HepG2 (cell line): ENCODE data around the gene TATDN3. TPM values are rescaled to one million over a fixed set of nuclear protein-coding genes. Genes with fewer than 3 reads are reported as not detected.

ENCODE experiments used
- ATAC-seq: fragments of 200-7000 bp; cut with Tn5 transposase; 3 replicates; pipeline ENCODE4 v1.9.1; 2020; ENCODE audit warnings: mild to moderate bottlenecking, moderate library complexity
- BruUV-seq: library from RNA; stranded (reverse); fragments of 400-500 nt; replicated peaks from 2 replicates; lab custom pipeline; 2021; lab: Mats Ljungman, UMichigan
- CTCF ChIA-PET: fragments of 300-600 bp; formaldehyde crosslinking; extraction: SDS; loops from one replicate; lab custom pipeline; 2021; ENCODE audit warnings: low total read pairs, inconsistent platforms, low intra/inter-chr PET ratio; lab: Yijun Ruan, JAX
- POLR2A ChIA-PET: fragments of 350-600 bp; sonication (Branson Sonifier 250); formaldehyde crosslinking; loops from one replicate; lab custom pipeline; 2020; ENCODE audit warnings: antibody characterized with exemption, inconsistent platforms; lab: Yijun Ruan, JAX
- DNase-seq: peaks from one replicate; pipeline ENCODE4 v3.0.0-alpha.2; 2015; ENCODE audit warnings: low spot score
- FAIRE-seq: peaks from 3 replicates; lab custom pipeline; 2011; peaks lifted over from hg19 to GRCh38; lab: Jason Lieb, UNC
- H2AFZ ChIP-seq: one replicate; pipeline ENCODE4 v1.6.1; 2011; ENCODE audit warnings: low read length, inconsistent platforms
- H3K27ac ChIP-seq: fragments of 300-600 bp; 3 replicates; pipeline ENCODE4 v1.8.0; 2011; ENCODE audit warnings: mixed run types, mild to moderate bottlenecking, mixed read lengths, low read length, inconsistent platforms; ENCODE audit not compliant: insufficient read depth; ENCODE audit errors: extremely low read length
- H3K27me3 ChIP-seq, 2 experiments: fragments of 200-600 bp in 1 of 2; 2 replicates in 1 of 2; 3 replicates in 1 of 2; pipeline versions ENCODE4 v1.6.0 to v1.8.0; 2011; ENCODE audit warnings: low read length in 2 of 2, mild to moderate bottlenecking in 2 of 2, moderate library complexity in 2 of 2, inconsistent platforms in 1 of 2; ENCODE audit not compliant: insufficient read depth in 2 of 2, control insufficient read depth in 1 of 2
- H3K36me3 ChIP-seq, 2 experiments: fragments of 200-600 bp in 1 of 2; replicated peaks in 1 of 2; 2 replicates in 1 of 2; 3 replicates in 1 of 2; pipeline versions ENCODE4 v1.5.1 to v1.8.0; 2011; ENCODE audit warnings: low read length in 2 of 2, inconsistent platforms in 1 of 2; ENCODE audit not compliant: insufficient read depth in 2 of 2, control insufficient read depth in 1 of 2
- H3K4me1 ChIP-seq: 2 replicates; pipeline ENCODE4 v1.5.1; 2012; ENCODE audit warnings: low read length, inconsistent platforms; ENCODE audit not compliant: insufficient read depth
- H3K4me2 ChIP-seq: 2 replicates; pipeline ENCODE4 v1.6.0; 2011; ENCODE audit warnings: low read depth, low read length, inconsistent platforms
- H3K4me3 ChIP-seq, 3 experiments: fragments of 200-600 bp in 1 of 3; sonication (generic), shearing (Covaris generic) in 1 of 3; replicated peaks in 1 of 3; 2 replicates each; pipeline ENCODE4 v1.5.1; 2011 to 2016; ENCODE audit warnings: low read length in 3 of 3, inconsistent platforms in 2 of 3, low read depth in 2 of 3, mild to moderate bottlenecking in 2 of 3, control low read depth in 1 of 3, mixed read lengths in 1 of 3; ENCODE audit not compliant: insufficient read depth in 1 of 3
- H3K79me2 ChIP-seq: one replicate; pipeline ENCODE4 v1.6.1; 2011; ENCODE audit warnings: low read length, inconsistent platforms; ENCODE audit not compliant: insufficient read depth
- H3K9ac ChIP-seq: 2 replicates; pipeline ENCODE4 v1.6.0; 2011; ENCODE audit warnings: mild to moderate bottlenecking, low read depth, low read length, inconsistent platforms; ENCODE audit not compliant: insufficient read depth
- H3K9me3 ChIP-seq: 2 replicates; pipeline ENCODE4 v1.5.1; 2012; ENCODE audit warnings: mild to moderate bottlenecking, low read length
- H4K20me1 ChIP-seq: 2 replicates; pipeline ENCODE4 v1.6.0; 2011; ENCODE audit warnings: inconsistent platforms, mild to moderate bottlenecking, low read length, moderate library complexity; ENCODE audit not compliant: insufficient read depth
- PTBP1 ChIP-seq: fragments of 200-400 bp; formaldehyde crosslinking; IDR thresholded peaks from 2 replicates; pipeline ENCODE4 v1.6.1; 2018; ENCODE audit warnings: low read length, low read depth; ENCODE audit not compliant: poor library complexity, severe bottlenecking
- RXRA ChIP-seq: sonication (generic); formaldehyde crosslinking; IDR thresholded peaks from 2 replicates; pipeline ENCODE4 v1.5.1; 2020; ENCODE audit warnings: missing genetic modification reagents
- ZNF891 ChIP-seq: sonication (generic); formaldehyde crosslinking; IDR thresholded peaks from 2 replicates; pipeline ENCODE4 v1.5.0; 2020; ENCODE audit warnings: mild to moderate bottlenecking, missing genetic modification reagents
- WGBS: methylation state at CpG from one replicate; pipeline ENCODE4 v1.1.6; 2017; ENCODE audit warnings: low lambda C conversion rate; 5-methylcytosine and 5-hydroxymethylcytosine counted together
- in situ Hi-C: cut with HindIII; loops from 2 replicates; pipeline ENCODE4 v1.10.0; 2017; ENCODE audit warnings: low pct_unique_long_range_greater_than_20kb; ENCODE audit not compliant: extremely low pct_ligation_motif_present
- intact Hi-C: fragments of 100-400 bp; cut with micrococcal nuclease; formaldehyde crosslinking; loops from one replicate; pipeline ENCODE4 v1.10.0; 2022; ENCODE audit not compliant: unreplicated experiment
- polyA plus RNA-seq, 8 experiments: library from polyadenylated mRNA; depleted of rRNA in 3 of 8; stranded (reverse) in 7 of 8; unstranded in 1 of 8; fragments of >200 nt; fragmentation: Illumina TruSeq in 4 of 8; extraction: Trizol in 4 of 8; gene quantifications; 2 replicates each; pipeline versions ENCODE4 v1.2.1 to v1.2.3, GENCODE V29; 2011 to 2016; ENCODE audit warnings: low read depth in 4 of 8, missing spikeins in 1 of 8, mixed read lengths in 1 of 8; ENCODE audit not compliant: insufficient read depth in 1 of 8
- total RNA-seq, 5 experiments: library from RNA; depleted of rRNA; stranded (reverse); fragments of >200 nt; fragmentation: Illumina TruSeq; extraction: Trizol; gene quantifications; 2 replicates each; pipeline ENCODE4 v1.2.3, GENCODE V29; 2016; ENCODE audit warnings: low read depth in 1 of 5
- TF ChIP-seq, protein P1 (sequence below): sonication (generic); formaldehyde crosslinking; IDR thresholded peaks from 2 replicates; pipeline ENCODE4 v1.4.0; 2020; ENCODE audit warnings: missing genetic modification reagents
- TF ChIP-seq, protein P2 (sequence below): sonication (generic); formaldehyde crosslinking; IDR thresholded peaks from 2 replicates; pipeline ENCODE4 v1.4.0; 2020; ENCODE audit warnings: mild to moderate bottlenecking, missing genetic modification reagents
- TF ChIP-seq, protein P3 (sequence below): sonication (generic); formaldehyde crosslinking; IDR thresholded peaks from 2 replicates; pipeline ENCODE4 v1.5.1; 2020; ENCODE audit warnings: mild to moderate bottlenecking, missing genetic modification reagents
- TF ChIP-seq, protein P4 (sequence below): sonication (generic); formaldehyde crosslinking; IDR thresholded peaks from 2 replicates; pipeline ENCODE4 v1.5.1; 2020; ENCODE audit warnings: mild to moderate bottlenecking, missing genetic modification reagents, moderate library complexity

The TATDN3 gene
- total and polyA plus RNA-seq, 2 of the 13 experiments (the other 11 are each of a cell fraction or from before 2014, with no cell fraction given), result 7.3 to 8.6 TPM

DNA sequence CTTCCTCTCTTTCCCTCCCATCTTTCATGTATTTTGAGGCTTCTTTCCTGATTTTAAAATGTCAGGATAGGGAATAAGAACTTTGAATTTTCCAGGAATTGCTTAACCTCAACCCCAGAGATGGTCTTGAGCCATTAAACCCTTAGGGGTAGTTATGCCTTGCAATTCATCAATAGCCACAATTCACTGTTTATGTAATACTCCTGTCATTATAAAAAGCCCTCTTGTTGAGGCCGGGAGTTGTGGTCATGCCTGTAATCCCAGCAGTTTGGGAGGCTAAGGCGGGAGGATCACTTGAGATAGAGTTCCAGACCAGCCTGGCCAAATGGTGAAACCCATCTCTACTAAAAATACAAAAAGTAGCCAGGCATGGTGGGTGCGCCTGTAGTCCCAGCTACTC, 31.3 kb downstream of the TATDN3 start (continued):
- TF ChIP-seq, protein P1, sequence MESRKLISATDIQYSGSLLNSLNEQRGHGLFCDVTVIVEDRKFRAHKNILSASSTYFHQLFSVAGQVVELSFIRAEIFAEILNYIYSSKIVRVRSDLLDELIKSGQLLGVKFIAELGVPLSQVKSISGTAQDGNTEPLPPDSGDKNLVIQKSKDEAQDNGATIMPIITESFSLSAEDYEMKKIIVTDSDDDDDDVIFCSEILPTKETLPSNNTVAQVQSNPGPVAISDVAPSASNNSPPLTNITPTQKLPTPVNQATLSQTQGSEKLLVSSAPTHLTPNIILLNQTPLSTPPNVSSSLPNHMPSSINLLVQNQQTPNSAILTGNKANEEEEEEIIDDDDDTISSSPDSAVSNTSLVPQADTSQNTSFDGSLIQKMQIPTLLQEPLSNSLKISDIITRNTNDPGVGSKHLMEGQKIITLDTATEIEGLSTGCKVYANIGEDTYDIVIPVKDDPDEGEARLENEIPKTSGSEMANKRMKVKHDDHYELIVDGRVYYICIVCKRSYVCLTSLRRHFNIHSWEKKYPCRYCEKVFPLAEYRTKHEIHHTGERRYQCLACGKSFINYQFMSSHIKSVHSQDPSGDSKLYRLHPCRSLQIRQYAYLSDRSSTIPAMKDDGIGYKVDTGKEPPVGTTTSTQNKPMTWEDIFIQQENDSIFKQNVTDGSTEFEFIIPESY (CRISPR knock-in tag), result no peak
- TF ChIP-seq, protein P2, sequence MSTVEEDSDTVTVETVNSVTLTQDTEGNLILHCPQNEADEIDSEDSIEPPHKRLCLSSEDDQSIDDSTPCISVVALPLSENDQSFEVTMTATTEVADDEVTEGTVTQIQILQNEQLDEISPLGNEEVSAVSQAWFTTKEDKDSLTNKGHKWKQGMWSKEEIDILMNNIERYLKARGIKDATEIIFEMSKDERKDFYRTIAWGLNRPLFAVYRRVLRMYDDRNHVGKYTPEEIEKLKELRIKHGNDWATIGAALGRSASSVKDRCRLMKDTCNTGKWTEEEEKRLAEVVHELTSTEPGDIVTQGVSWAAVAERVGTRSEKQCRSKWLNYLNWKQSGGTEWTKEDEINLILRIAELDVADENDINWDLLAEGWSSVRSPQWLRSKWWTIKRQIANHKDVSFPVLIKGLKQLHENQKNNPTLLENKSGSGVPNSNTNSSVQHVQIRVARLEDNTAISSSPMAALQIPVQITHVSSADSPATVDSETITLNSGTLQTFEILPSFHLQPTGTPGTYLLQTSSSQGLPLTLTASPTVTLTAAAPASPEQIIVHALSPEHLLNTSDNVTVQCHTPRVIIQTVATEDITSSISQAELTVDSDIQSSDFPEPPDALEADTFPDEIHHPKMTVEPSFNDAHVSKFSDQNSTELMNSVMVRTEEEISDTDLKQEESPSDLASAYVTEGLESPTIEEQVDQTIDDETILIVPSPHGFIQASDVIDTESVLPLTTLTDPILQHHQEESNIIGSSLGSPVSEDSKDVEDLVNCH (CRISPR knock-in tag), result no peak
- TF ChIP-seq, protein P3, sequence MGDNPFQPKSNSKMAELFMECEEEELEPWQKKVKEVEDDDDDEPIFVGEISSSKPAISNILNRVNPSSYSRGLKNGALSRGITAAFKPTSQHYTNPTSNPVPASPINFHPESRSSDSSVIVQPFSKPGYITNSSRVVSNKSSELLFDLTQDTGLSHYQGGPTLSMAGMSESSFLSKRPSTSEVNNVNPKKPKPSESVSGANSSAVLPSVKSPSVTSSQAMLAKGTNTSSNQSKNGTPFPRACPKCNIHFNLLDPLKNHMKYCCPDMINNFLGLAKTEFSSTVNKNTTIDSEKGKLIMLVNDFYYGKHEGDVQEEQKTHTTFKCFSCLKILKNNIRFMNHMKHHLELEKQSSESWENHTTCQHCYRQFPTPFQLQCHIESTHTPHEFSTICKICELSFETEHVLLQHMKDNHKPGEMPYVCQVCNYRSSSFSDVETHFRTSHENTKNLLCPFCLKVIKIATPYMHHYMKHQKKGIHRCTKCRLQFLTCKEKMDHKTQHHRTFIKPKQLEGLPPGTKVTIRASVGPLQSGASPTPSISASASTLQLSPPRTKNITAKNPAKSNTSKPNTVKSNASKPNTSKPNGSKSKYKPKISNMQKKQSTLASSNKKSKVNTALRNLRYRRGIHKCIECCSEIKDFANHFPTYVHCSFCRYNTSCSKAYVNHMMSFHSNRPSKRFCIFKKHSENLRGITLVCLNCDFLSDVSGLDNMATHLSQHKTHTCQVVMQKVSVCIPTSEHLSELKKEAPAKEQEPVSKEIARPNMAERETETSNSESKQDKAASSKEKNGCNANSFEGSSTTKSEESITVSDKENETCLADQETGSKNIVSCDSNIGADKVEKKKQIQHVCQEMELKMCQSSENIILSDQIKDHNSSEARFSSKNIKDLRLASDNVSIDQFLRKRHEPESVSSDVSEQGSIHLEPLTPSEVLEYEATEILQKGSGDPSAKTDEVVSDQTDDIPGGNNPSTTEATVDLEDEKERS, result no peak
- TF ChIP-seq, all 625 proteins: peak for 0

DNA sequence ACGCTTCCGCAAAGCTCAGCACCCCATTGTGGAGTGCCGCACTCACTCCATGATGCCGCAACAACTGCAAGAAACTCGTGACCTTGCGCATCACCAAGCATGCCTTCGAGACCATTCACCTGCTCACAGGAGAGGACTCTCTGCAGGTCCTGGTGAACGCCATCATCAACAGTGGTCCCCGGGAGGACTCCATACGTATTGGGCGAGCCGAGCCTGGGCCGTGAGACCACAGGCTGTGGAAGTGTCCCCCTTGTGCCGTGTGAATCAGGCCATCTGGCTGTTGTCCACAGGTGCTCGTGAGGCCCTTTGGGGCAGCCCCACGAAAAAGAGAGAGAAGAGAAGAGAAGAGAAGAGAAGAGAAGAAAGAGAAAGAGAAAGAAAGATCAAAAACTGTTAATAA, 32.5 kb downstream of the TATDN3 start:
- TF ChIP-seq PTBP1 (no peak), ZNF891 (no peak), RXRA (CRISPR knock-in tag) (0 out of 2 replicates have a peak, but pooled peaks have one; percentile 13)
- TF ChIP-seq, protein P4, sequence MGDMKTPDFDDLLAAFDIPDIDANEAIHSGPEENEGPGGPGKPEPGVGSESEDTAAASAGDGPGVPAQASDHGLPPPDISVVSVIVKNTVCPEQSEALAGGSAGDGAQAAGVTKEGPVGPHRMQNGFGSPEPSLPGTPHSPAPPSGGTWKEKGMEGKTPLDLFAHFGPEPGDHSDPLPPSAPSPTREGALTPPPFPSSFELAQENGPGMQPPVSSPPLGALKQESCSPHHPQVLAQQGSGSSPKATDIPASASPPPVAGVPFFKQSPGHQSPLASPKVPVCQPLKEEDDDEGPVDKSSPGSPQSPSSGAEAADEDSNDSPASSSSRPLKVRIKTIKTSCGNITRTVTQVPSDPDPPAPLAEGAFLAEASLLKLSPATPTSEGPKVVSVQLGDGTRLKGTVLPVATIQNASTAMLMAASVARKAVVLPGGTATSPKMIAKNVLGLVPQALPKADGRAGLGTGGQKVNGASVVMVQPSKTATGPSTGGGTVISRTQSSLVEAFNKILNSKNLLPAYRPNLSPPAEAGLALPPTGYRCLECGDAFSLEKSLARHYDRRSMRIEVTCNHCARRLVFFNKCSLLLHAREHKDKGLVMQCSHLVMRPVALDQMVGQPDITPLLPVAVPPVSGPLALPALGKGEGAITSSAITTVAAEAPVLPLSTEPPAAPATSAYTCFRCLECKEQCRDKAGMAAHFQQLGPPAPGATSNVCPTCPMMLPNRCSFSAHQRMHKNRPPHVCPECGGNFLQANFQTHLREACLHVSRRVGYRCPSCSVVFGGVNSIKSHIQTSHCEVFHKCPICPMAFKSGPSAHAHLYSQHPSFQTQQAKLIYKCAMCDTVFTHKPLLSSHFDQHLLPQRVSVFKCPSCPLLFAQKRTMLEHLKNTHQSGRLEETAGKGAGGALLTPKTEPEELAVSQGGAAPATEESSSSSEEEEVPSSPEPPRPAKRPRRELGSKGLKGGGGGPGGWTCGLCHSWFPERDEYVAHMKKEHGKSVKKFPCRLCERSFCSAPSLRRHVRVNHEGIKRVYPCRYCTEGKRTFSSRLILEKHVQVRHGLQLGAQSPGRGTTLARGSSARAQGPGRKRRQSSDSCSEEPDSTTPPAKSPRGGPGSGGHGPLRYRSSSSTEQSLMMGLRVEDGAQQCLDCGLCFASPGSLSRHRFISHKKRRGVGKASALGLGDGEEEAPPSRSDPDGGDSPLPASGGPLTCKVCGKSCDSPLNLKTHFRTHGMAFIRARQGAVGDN (CRISPR knock-in tag), result peak; percentile 12; the same call in 1 of the 2 replicates
- CTCF ChIA-PET, result no interaction called here

More for the DNA sequence above, 32.5 kb downstream of the TATDN3 start:
- no peaks in the 10 kb centered on the region for H4K20me1 ChIP-seq
- 94% methylated on average over 10 of the region's 16 CpGs for WGBS
- no peak overlapping the region for H3K4me3 ChIP-seq
- no peak for DNase-seq
- no peak overlapping the region for H3K9ac ChIP-seq
- ATAC-seq, result no peak
- POLR2A ChIA-PET, result interaction anchor here (1.5 kb wide), 1 partner anchor 33 kb away, joined by 3 read pairs; the partner anchor contains the start of genes NSL1 and TATDN3
- H3K27me3 ChIP-seq, result no peaks in the 10 kb centered on the region
- FAIRE-seq, result no peak
- intact Hi-C loops, result no loop called here
- in situ Hi-C loops, result no loop called here
- no peaks in the 10 kb centered on the region for H3K36me3 ChIP-seq
- peaks cover 66% of the 10 kb centered on the region for H3K4me1 ChIP-seq
- H2AFZ ChIP-seq, result no peak overlapping the region
- H3K79me2 ChIP-seq, result no peaks in the 10 kb centered on the region
- no peak overlapping the region for H3K27ac ChIP-seq
- peaks cover 16% of the 10 kb centered on the region for H3K9me3 ChIP-seq
- BruUV-seq, result no TSS peak
- no peak overlapping the region for H3K4me2 ChIP-seq
